Measurements from ENCODE around the gene ROCK2.

- TF ChIP-seq, protein P1, sequence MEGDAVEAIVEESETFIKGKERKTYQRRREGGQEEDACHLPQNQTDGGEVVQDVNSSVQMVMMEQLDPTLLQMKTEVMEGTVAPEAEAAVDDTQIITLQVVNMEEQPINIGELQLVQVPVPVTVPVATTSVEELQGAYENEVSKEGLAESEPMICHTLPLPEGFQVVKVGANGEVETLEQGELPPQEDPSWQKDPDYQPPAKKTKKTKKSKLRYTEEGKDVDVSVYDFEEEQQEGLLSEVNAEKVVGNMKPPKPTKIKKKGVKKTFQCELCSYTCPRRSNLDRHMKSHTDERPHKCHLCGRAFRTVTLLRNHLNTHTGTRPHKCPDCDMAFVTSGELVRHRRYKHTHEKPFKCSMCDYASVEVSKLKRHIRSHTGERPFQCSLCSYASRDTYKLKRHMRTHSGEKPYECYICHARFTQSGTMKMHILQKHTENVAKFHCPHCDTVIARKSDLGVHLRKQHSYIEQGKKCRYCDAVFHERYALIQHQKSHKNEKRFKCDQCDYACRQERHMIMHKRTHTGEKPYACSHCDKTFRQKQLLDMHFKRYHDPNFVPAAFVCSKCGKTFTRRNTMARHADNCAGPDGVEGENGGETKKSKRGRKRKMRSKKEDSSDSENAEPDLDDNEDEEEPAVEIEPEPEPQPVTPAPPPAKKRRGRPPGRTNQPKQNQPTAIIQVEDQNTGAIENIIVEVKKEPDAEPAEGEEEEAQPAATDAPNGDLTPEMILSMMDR (conservative IDR thresholded peaks at IDR 0.05) = no peak
- TF ChIP-seq EZH2 (IDR thresholded peaks at IDR 0.05; ENCODE audit: low read depth) = no peak
Measured at GRCh38 chr2:11158916-11159573, 185.4 kb downstream of the ROCK2 start.

Measured in PC-9 (cell line).